ENCODE data around the gene ARL17A.
"Not testable (repeated sequence)": the region's sequence is repeated elsewhere in the genome, so short reads cannot be mapped to it uniquely, and the experiment has no call there.

DNA sequence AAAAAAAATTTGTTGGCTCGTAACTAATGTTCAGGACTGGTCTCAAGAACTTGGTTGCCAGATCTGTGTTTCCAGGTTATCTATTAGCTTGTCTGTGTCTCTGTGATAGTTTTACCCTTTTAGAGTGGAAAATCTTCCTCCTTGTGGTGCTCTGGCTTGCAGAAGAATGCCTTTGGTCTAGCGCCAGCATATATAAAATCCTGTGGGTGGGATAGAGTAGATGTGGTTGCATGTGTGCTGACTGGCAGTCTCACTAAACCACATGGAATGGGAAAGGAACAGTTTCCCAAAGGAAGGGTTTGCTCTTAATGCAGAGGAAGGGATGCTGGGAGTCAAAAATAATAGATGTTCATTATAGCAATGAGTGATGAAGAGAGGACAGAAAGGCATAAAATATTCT, 44.3 kb upstream of the ARL17A start:
- TF ChIP-seq, protein P1, sequence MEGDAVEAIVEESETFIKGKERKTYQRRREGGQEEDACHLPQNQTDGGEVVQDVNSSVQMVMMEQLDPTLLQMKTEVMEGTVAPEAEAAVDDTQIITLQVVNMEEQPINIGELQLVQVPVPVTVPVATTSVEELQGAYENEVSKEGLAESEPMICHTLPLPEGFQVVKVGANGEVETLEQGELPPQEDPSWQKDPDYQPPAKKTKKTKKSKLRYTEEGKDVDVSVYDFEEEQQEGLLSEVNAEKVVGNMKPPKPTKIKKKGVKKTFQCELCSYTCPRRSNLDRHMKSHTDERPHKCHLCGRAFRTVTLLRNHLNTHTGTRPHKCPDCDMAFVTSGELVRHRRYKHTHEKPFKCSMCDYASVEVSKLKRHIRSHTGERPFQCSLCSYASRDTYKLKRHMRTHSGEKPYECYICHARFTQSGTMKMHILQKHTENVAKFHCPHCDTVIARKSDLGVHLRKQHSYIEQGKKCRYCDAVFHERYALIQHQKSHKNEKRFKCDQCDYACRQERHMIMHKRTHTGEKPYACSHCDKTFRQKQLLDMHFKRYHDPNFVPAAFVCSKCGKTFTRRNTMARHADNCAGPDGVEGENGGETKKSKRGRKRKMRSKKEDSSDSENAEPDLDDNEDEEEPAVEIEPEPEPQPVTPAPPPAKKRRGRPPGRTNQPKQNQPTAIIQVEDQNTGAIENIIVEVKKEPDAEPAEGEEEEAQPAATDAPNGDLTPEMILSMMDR (IDR thresholded peaks at IDR 0.05 in 4 of 5, conservative IDR thresholded peaks at IDR 0.05 in 1 of 5) = not testable (repeated sequence)
- TF ChIP-seq POLR2A (IDR thresholded peaks at IDR 0.05) = not testable (repeated sequence)

Measured in gastrocnemius medialis (tissue), 4 donors.